Sigmoid colon (tissue), 7 donors: Measurements from ENCODE around the gene PALMD. TPM values are rescaled to one million over a fixed set of nuclear protein-coding genes. Genes with fewer than 3 reads are reported as not detected.
A peak's percentile ranks its signal among the peaks of the same experiment; 100 is the strongest.

Experiments
- DNase-seq: peaks from one replicate; pipeline ENCODE4 v3.0.0-alpha.2; 2019
- H3K27ac ChIP-seq, 4 donors: fragments of 200-600 bp; sonication (generic); one replicate each; pipeline ENCODE4 v1.5.1; 2016 to 2019; ENCODE audit warnings: mild to moderate bottlenecking in 1 of 4
- H3K27me3 ChIP-seq, 3 donors: fragments of 200-600 bp; sonication (generic); one replicate each; pipeline ENCODE4 v1.5.1; 2019; ENCODE audit warnings: mild to moderate bottlenecking in 1 of 3
- H3K36me3 ChIP-seq, 4 donors: fragments of 200-600 bp; sonication (generic); one replicate each; pipeline ENCODE4 v1.5.1; 2016 to 2019
- H3K4me1 ChIP-seq, 4 donors: fragments of 200-600 bp; sonication (generic); one replicate each; pipeline ENCODE4 v1.5.1; 2017 to 2019
- H3K4me3 ChIP-seq, 4 donors: fragments of 200-600 bp; sonication (generic); one replicate each; pipeline ENCODE4 v1.5.1; 2017 to 2019; ENCODE audit warnings: mild to moderate bottlenecking in 2 of 4, moderate library complexity in 1 of 4
- H3K9me3 ChIP-seq, 4 donors: fragments of 200-600 bp in 3 of 4; sonication (generic) in 3 of 4; one replicate each; pipeline versions ENCODE4 v1.5.1 to v1.6.1; 2013 to 2019
- CTCF ChIP-seq, 4 experiments: fragments of 450-650 bp in 3 of 4; fragments of 200-600 bp in 1 of 4; IDR thresholded peaks; one replicate each; pipeline ENCODE4 v1.5.1; 2016 to 2019; ENCODE audit warnings: antibody characterized with exemption in 4 of 4, mild to moderate bottlenecking in 3 of 4, moderate library complexity in 2 of 4
- EP300 ChIP-seq, 4 donors: sonication (generic); formaldehyde crosslinking; IDR thresholded peaks; one replicate each; pipeline ENCODE4 v1.6.1; 2017; ENCODE audit warnings: antibody characterized with exemption in 4 of 4
- POLR2A ChIP-seq, 2 donors: fragments of 450-650 bp; IDR thresholded peaks; one replicate each; pipeline ENCODE4 v1.6.1; 2016; ENCODE audit warnings: antibody characterized with exemption in 2 of 2, mild to moderate bottlenecking in 2 of 2, moderate library complexity in 2 of 2
- POLR2AphosphoS5 ChIP-seq, 4 donors: sonication (generic); formaldehyde crosslinking; IDR thresholded peaks; one replicate each; pipeline ENCODE4 v1.6.1; 2017; ENCODE audit warnings: antibody characterized with exemption in 4 of 4
- WGBS, 2 donors: extraction: QIAGEN DNeasy Blood & Tissue Kit; methylation state at CpG; one replicate each; pipeline ENCODE4 v1.1.7; 2013; 5-methylcytosine and 5-hydroxymethylcytosine counted together
- intact Hi-C: fragments of 100-400 bp; cut with DNase I; formaldehyde crosslinking; loops from one replicate; pipeline ENCODE4 v1.15.1; 2023
- polyA plus RNA-seq, 3 donors: library from polyadenylated mRNA; stranded (reverse); fragments of 200-250 nt; gene quantifications; one replicate each; pipeline ENCODE4 v1.2.3, GENCODE V29; 2013
- total RNA-seq, 4 donors: library from RNA; depleted of rRNA; stranded (reverse); fragments of >200 nt; gene quantifications; one replicate each; pipeline ENCODE4 v1.1.0, GENCODE V29; 2016
- donor health status: healthy with polysubstance abuse.
- donor health status: Bipolar disorder and iron deficiency.
- donor health status: healthy.

The PALMD gene
- total and polyA plus RNA-seq, 7 donors, result 0.92 to 20.2 (median 8.1) TPM

- WGBS, 2 donors, result 93 to 94% methylated on average over 3 of the region's 3 CpGs
- Histone ChIP-seq H3K4me3 (no peak overlapping the region), H3K9me3 (no peaks in the 10 kb centered on the region), H3K27ac (peak overlapping the region in 1 of 4 donors; percentile 16), H3K27me3 (no peaks in the 10 kb centered on the region), H3K4me1 (peaks cover 0 to 13% (median 6%) of the 10 kb centered on the region in 4 donors), H3K36me3 (no peaks in the 10 kb centered on the region)
- TF ChIP-seq POLR2A (IDR thresholded peaks at IDR 0.05) (no peak), POLR2AphosphoS5 (IDR thresholded peaks at IDR 0.05) (no peak), EP300 (IDR thresholded peaks at IDR 0.05) (no peak), CTCF (IDR thresholded peaks at IDR 0.05) (no peak)
- DNase-seq, result no peak
- intact Hi-C loops, result no loop called here
Observed at GRCh38 chr1:99655376-99655775, 9.5 kb downstream of the PALMD start.

DNA sequence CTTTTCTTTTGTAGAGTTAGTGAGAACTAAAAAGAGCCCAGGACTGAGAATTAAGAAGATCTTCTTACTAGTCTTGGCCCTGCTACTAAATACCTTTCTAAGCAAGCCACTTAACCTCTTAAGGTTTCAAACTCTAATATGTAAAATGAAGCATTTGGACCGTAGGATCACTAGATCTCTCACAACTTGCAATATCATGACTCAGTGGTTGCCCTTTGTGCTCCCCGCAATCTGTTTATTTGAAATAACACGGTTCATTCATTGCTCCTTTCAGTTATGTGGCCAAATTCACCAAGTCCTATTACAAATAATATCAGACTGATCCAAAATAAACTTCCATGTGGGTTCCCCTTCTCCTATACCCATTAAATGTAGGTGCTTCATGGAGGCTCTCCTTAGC, 10.8 kb downstream of the PALMD start:
- TF ChIP-seq POLR2AphosphoS5 (IDR thresholded peaks at IDR 0.05), result no peak
- no peak for TF ChIP-seq CTCF (IDR thresholded peaks at IDR 0.05)
- WGBS, 2 donors, result 87 to 95% methylated on average over 3 of the region's 3 CpGs
- no peak overlapping the region for H3K4me3 ChIP-seq
- H3K27ac ChIP-seq, result peak overlapping the region in 1 of 4 donors; percentile 46
- no peak for DNase-seq
- intact Hi-C loops, result no loop called here
- no peaks in the 10 kb centered on the region for H3K36me3 ChIP-seq
- H3K27me3 ChIP-seq, result no peaks in the 10 kb centered on the region
- peaks cover 0 to 6% (median 0%) of the 10 kb centered on the region in 4 donors for H3K4me1 ChIP-seq
- H3K9me3 ChIP-seq, result no peaks in the 10 kb centered on the region

GRCh38 chr1:99657213-99658030, 11.5 kb downstream of the PALMD start:
- TF ChIP-seq POLR2AphosphoS5 (IDR thresholded peaks at IDR 0.05) (no peak), POLR2A (IDR thresholded peaks at IDR 0.05) (no peak), EP300 (IDR thresholded peaks at IDR 0.05) (no peak), CTCF (IDR thresholded peaks at IDR 0.05) (no peak)
- intact Hi-C loops, result no loop called here
- H3K4me3 ChIP-seq, result no peak overlapping the region
- H3K36me3 ChIP-seq, result no peaks in the 10 kb centered on the region
- 56 to 75% methylated on average over 5 of the region's 5 CpGs for WGBS, 2 donors
- no peaks in the 10 kb centered on the region for H3K9me3 ChIP-seq
- H3K27ac ChIP-seq, result peak overlapping the region in 1 of 4 donors; percentile 46
- H3K27me3 ChIP-seq, result no peaks in the 10 kb centered on the region
- DNase-seq, result no peak
- peaks cover 0 to 6% (median 3%) of the 10 kb centered on the region in 4 donors for H3K4me1 ChIP-seq

- peaks cover 0 to 11% (median 2%) of the 10 kb centered on the region in 4 donors for H3K4me1 ChIP-seq
- DNase-seq, result no peak
- H3K27ac ChIP-seq, result peak overlapping the region in 1 of 4 donors; percentile 46
- H3K9me3 ChIP-seq, result no peaks in the 10 kb centered on the region
- intact Hi-C loops, result no loop called here
- H3K36me3 ChIP-seq, result no peaks in the 10 kb centered on the region
- 92 to 96% methylated on average over 3 of the region's 3 CpGs for WGBS, 2 donors
- no peak overlapping the region for H3K4me3 ChIP-seq
- no peaks in the 10 kb centered on the region for H3K27me3 ChIP-seq
- TF ChIP-seq EP300 (IDR thresholded peaks at IDR 0.05), result no peak
Observed at GRCh38 chr1:99658031-99658290, 12.0 kb downstream of the PALMD start.

GRCh38 chr1:99659755-99660210, 13.9 kb downstream of the PALMD start:
- WGBS, 2 donors, result 57 to 75% methylated on average over 2 of the region's 2 CpGs

More at GRCh38 chr1:99659755-99660210, 13.9 kb downstream of the PALMD start:
- DNase-seq, result no peak
- no peaks in the 10 kb centered on the region for H3K36me3 ChIP-seq
- H3K4me1 ChIP-seq, result peaks cover 0 to 15% (median 0%) of the 10 kb centered on the region in 4 donors
- intact Hi-C loops, result no loop called here
- TF ChIP-seq POLR2AphosphoS5 (IDR thresholded peaks at IDR 0.05) (no peak), POLR2A (IDR thresholded peaks at IDR 0.05) (no peak), EP300 (IDR thresholded peaks at IDR 0.05) (no peak), CTCF (IDR thresholded peaks at IDR 0.05) (no peak)
- no peaks in the 10 kb centered on the region for H3K9me3 ChIP-seq
- no peaks in the 10 kb centered on the region for H3K27me3 ChIP-seq
- peak overlapping the region in 1 of 4 donors; percentile 65 for H3K27ac ChIP-seq
- H3K4me3 ChIP-seq, result no peak overlapping the region
